H9 (cell line): Measurements from ENCODE around the gene IL1R2. TPM values are rescaled to one million over a fixed set of nuclear protein-coding genes. Genes with fewer than 3 reads are reported as not detected.

Experiments used
- DNase-seq: peaks from one replicate; pipeline ENCODE4 v3.0.0-alpha.2; 2017
- H2AFZ ChIP-seq: one replicate; pipeline ENCODE4 v1.6.1; 2013; ENCODE audit warnings: mild to moderate bottlenecking, low read length, control low read depth, moderate library complexity
- H2AK5ac ChIP-seq: 2 replicates; pipeline ENCODE4 v1.6.1; 2013; ENCODE audit warnings: low read length, control low read depth, mixed read lengths; ENCODE audit not compliant: insufficient read length
- H2BK120ac ChIP-seq: one replicate; pipeline ENCODE4 v1.6.1; 2013; ENCODE audit warnings: low read depth, mild to moderate bottlenecking, low read length, control low read depth, inconsistent platforms; ENCODE audit not compliant: poor library complexity, severe bottlenecking
- H2BK12ac ChIP-seq: 2 replicates; pipeline ENCODE4 v1.6.1; 2013; ENCODE audit warnings: low read length, control low read depth, mixed read lengths, low read depth; ENCODE audit not compliant: insufficient read length
- H2BK15ac ChIP-seq: 2 replicates; pipeline ENCODE4 v1.6.1; 2013; ENCODE audit warnings: low read depth, low read length, control low read depth
- H2BK20ac ChIP-seq: one replicate; pipeline ENCODE4 v1.6.1; 2013; ENCODE audit warnings: low read depth, mild to moderate bottlenecking, low read length, control low read depth, inconsistent platforms; ENCODE audit not compliant: poor library complexity, severe bottlenecking
- H2BK5ac ChIP-seq: 2 replicates; pipeline ENCODE4 v1.6.1; 2013; ENCODE audit warnings: low read length, control low read depth, mixed read lengths; ENCODE audit not compliant: insufficient read length
- H3K14ac ChIP-seq: 2 replicates; pipeline ENCODE4 v1.6.1; 2013; ENCODE audit warnings: low read length, control low read depth; ENCODE audit not compliant: insufficient read depth
- H3K18ac ChIP-seq: 2 replicates; pipeline ENCODE4 v1.6.1; 2013; ENCODE audit warnings: low read depth, mild to moderate bottlenecking, mixed read lengths, low read length, control low read depth; ENCODE audit not compliant: insufficient read length
- H3K23ac ChIP-seq: 2 replicates; pipeline ENCODE4 v1.6.1; 2013; ENCODE audit warnings: low read length, control low read depth, mixed read lengths, low read depth; ENCODE audit not compliant: insufficient read length
- H3K23me2 ChIP-seq: 2 replicates; pipeline ENCODE4 v1.6.1; 2013; ENCODE audit warnings: low read depth, mild to moderate bottlenecking, mixed read lengths, low read length, control low read depth; ENCODE audit not compliant: insufficient read length, poor library complexity, severe bottlenecking
- H3K27ac ChIP-seq: 2 replicates; pipeline ENCODE4 v1.5.1; 2013; ENCODE audit warnings: low read length, control low read depth, mixed read lengths, low read depth; ENCODE audit not compliant: insufficient read length
- H3K27me3 ChIP-seq: 2 replicates; pipeline ENCODE4 v1.6.1; 2013; ENCODE audit warnings: low read length, control low read depth, inconsistent platforms; ENCODE audit not compliant: insufficient read depth
- H3K4ac ChIP-seq: 2 replicates; pipeline ENCODE4 v1.6.1; 2013; ENCODE audit warnings: low read depth, mild to moderate bottlenecking, control low read depth, inconsistent platforms, low read length, moderate library complexity
- H3K4me1 ChIP-seq: 2 replicates; pipeline ENCODE4 v1.6.1; 2013; ENCODE audit warnings: low read length, control low read depth, inconsistent platforms; ENCODE audit not compliant: insufficient read depth
- H3K4me2 ChIP-seq: 2 replicates; pipeline ENCODE4 v1.6.1; 2013; ENCODE audit warnings: low read length, control low read depth, mixed read lengths; ENCODE audit not compliant: insufficient read length, insufficient read depth
- H3K56ac ChIP-seq: 2 replicates; pipeline ENCODE4 v1.6.1; 2013; ENCODE audit warnings: low read depth, mild to moderate bottlenecking, mixed read lengths, low read length, control low read depth; ENCODE audit not compliant: insufficient read length
- H3K79me1 ChIP-seq: 2 replicates; pipeline ENCODE4 v1.6.1; 2013; ENCODE audit warnings: low read depth, mild to moderate bottlenecking, moderate library complexity, low read length, control low read depth, inconsistent platforms; ENCODE audit not compliant: insufficient read depth, poor library complexity, severe bottlenecking
- H3K79me2 ChIP-seq: 2 replicates; pipeline ENCODE4 v1.6.1; 2013; ENCODE audit warnings: low read length, control low read depth, inconsistent platforms; ENCODE audit not compliant: insufficient read depth
- H3K9ac ChIP-seq: 2 replicates; pipeline ENCODE4 v1.6.1; 2013; ENCODE audit warnings: low read length, control low read depth, mixed read lengths; ENCODE audit not compliant: insufficient read length; ENCODE audit errors: extremely low read depth
- H3K9me3 ChIP-seq: one replicate; pipeline ENCODE4 v1.6.1; 2013; ENCODE audit warnings: low read depth, low read length, inconsistent platforms; ENCODE audit not compliant: control insufficient read depth
- H3T11ph ChIP-seq: one replicate; pipeline ENCODE4 v1.6.1; 2013; ENCODE audit warnings: mild to moderate bottlenecking, low read length, control low read depth, inconsistent platforms
- H4K20me1 ChIP-seq: one replicate; pipeline ENCODE4 v1.6.1; 2013; ENCODE audit not compliant: control insufficient read depth, insufficient read length, insufficient read depth
- H4K5ac ChIP-seq: 2 replicates; pipeline ENCODE4 v1.6.1; 2013; ENCODE audit warnings: low read depth, mild to moderate bottlenecking, mixed read lengths, low read length, control low read depth; ENCODE audit not compliant: insufficient read length
- H4K8ac ChIP-seq: replicated peaks from 2 replicates; pipeline ENCODE4 v1.6.1; 2013; ENCODE audit warnings: low read length, control low read depth, mixed read lengths, low read depth; ENCODE audit not compliant: insufficient read length
- H4K91ac ChIP-seq: 2 replicates; pipeline ENCODE4 v1.6.1; 2013; ENCODE audit warnings: low read depth, mild to moderate bottlenecking, moderate library complexity, mixed read lengths, low read length, control low read depth; ENCODE audit not compliant: insufficient read length
- H3K27ac Mint-ChIP-seq, 3 experiments: 2 replicates in 2 of 3; 3 replicates in 1 of 3; pipeline ENCODE4 v1.8.0; 2020 to 2021; ENCODE audit warnings: mixed read lengths in 3 of 3, mild to moderate bottlenecking in 1 of 3, moderate library complexity in 1 of 3
- H3K27me3 Mint-ChIP-seq: 2 replicates; pipeline ENCODE4 v1.8.0; 2021; ENCODE audit warnings: low read depth, mild to moderate bottlenecking, moderate library complexity, mixed read lengths
- H3K36me3 Mint-ChIP-seq, 3 experiments: 2 replicates in 2 of 3; 3 replicates in 1 of 3; pipeline ENCODE4 v1.8.0; 2020 to 2021; ENCODE audit warnings: low read depth in 3 of 3, mixed read lengths in 3 of 3; ENCODE audit not compliant: insufficient read depth in 1 of 3
- H3K4me1 Mint-ChIP-seq, 2 experiments: 2 replicates each; pipeline ENCODE4 v1.8.0; 2020; ENCODE audit warnings: mixed read lengths in 2 of 2
- H3K4me3 Mint-ChIP-seq, 2 experiments: 2 replicates in 1 of 2; 3 replicates in 1 of 2; pipeline ENCODE4 v1.8.0; 2020 to 2021; ENCODE audit warnings: mild to moderate bottlenecking in 2 of 2, mixed read lengths in 2 of 2, moderate library complexity in 1 of 2
- H3K9me3 Mint-ChIP-seq, 2 experiments: 2 replicates in 1 of 2; 3 replicates in 1 of 2; pipeline ENCODE4 v1.8.0; 2020; ENCODE audit warnings: mild to moderate bottlenecking in 2 of 2, mixed read lengths in 2 of 2, moderate library complexity in 1 of 2
- CTCF ChIP-seq: fragments of 200-600 bp; sonication (generic); conservative IDR thresholded peaks from 3 replicates; pipeline ENCODE4 v1.8.0; 2021; ENCODE audit warnings: antibody characterized with exemption, mild to moderate bottlenecking
- WGBS: extraction: QIAGEN DNeasy Blood & Tissue Kit; methylation state at CpG from one replicate; pipeline ENCODE4 v1.1.7; 2013; ENCODE audit warnings: missing lambda C conversion rate, low lambda C conversion rate, mixed read lengths; ENCODE audit not compliant: insufficient read length; ENCODE audit errors: extremely low coverage; 5-methylcytosine and 5-hydroxymethylcytosine counted together
- total RNA-seq: library from RNA; stranded (reverse); gene quantifications from 2 replicates; pipeline ENCODE4 v1.2.1, GENCODE V29; 2021

IL1R2 gene
- total RNA-seq, 1 experiment from 2014 or later: not detected

GRCh38 chr2:102042196-102043081 is 50.7 kb downstream of the IL1R2 start:
- Histone ChIP-seq H2BK20ac (no peak overlapping the region), H3K14ac (no peak overlapping the region), H3K27ac (no peak overlapping the region), H3K18ac (no peak overlapping the region), H4K91ac (no peak overlapping the region), H3K23ac (no peak overlapping the region), H3K4ac (no peak overlapping the region), H3K4me2 (no peak overlapping the region), H3K23me2 (no peaks in the 10 kb centered on the region), H4K20me1 (no peaks in the 10 kb centered on the region), H3K9ac (no peak overlapping the region), H3K4me1 (no peaks in the 10 kb centered on the region), H3K56ac (no peak overlapping the region), H2AFZ (no peak overlapping the region), H3T11ph (no peak overlapping the region), H2BK120ac (no peak overlapping the region), H2BK12ac (no peak overlapping the region), H2BK5ac (no peak overlapping the region), H3K79me2 (no peaks in the 10 kb centered on the region), H3K9me3 (no peaks in the 10 kb centered on the region), H2AK5ac (no peak overlapping the region), H4K8ac (no peak overlapping the region), H4K5ac (no peak overlapping the region), H2BK15ac (no peak overlapping the region), H3K79me1 (no peaks in the 10 kb centered on the region), H3K27me3 (no peaks in the 10 kb centered on the region)
- TF ChIP-seq CTCF: no peak
- no peaks in the 10 kb centered on the region for H3K4me1 Mint-ChIP-seq
- peaks cover 12% of the 10 kb centered on the region for H3K27me3 Mint-ChIP-seq
- no peak for DNase-seq
- H3K36me3 Mint-ChIP-seq: no peaks in the 10 kb centered on the region; a peak in 1 of 7 replicates
- H3K4me3 Mint-ChIP-seq: no peak overlapping the region
- peaks cover 2% of the 10 kb centered on the region in 2 experiments; a peak in 2 of 5 replicates for H3K9me3 Mint-ChIP-seq
- no CpG with 5 or more reads among the region's 4 CpGs for WGBS
- H3K27ac Mint-ChIP-seq: no peak overlapping the region
